Kidney (tissue), 14 donors: Measurements from ENCODE around the gene SF3A2. TPM values are rescaled to one million over a fixed set of nuclear protein-coding genes. Genes with fewer than 3 reads are reported as not detected.
A peak's percentile ranks its signal among the peaks of the same experiment; 100 is the strongest.

Source experiments
- DNase-seq, 5 donors: peaks; one replicate each; pipeline ENCODE4 v3.0.0-alpha.2; 2013 to 2020
- FAIRE-seq: peaks from 2 replicates; lab custom pipeline; 2012; peaks lifted over from hg19 to GRCh38; lab: Jason Lieb, UNC
- H3K27ac ChIP-seq, 2 donors: one replicate each; pipeline ENCODE4 v1.7.0; 2013; ENCODE audit warnings: low read depth in 2 of 2, low read length in 2 of 2, inconsistent platforms in 1 of 2
- H3K27me3 ChIP-seq: one replicate; pipeline ENCODE4 v1.7.1; 2013; ENCODE audit warnings: low read length, inconsistent platforms; ENCODE audit not compliant: control insufficient read depth, insufficient read depth
- H3K36me3 ChIP-seq, 3 donors: one replicate each; pipeline versions ENCODE4 v1.7.0 to v1.7.1; 2013; ENCODE audit warnings: low read length in 3 of 3, control low read depth in 1 of 3, inconsistent platforms in 1 of 3; ENCODE audit not compliant: insufficient read depth in 3 of 3, control insufficient read depth in 2 of 3
- H3K4me1 ChIP-seq, 3 donors: one replicate each; pipeline versions ENCODE4 v1.7.0 to v1.7.1; 2013; ENCODE audit warnings: low read length in 3 of 3, inconsistent platforms in 1 of 3, low read depth in 1 of 3; ENCODE audit not compliant: control insufficient read depth in 2 of 3, insufficient read depth in 2 of 3
- H3K4me3 ChIP-seq, 3 donors: one replicate each; pipeline versions ENCODE4 v1.7.0 to v1.8.1; 2013; ENCODE audit warnings: low read length in 3 of 3, control low read depth in 1 of 3, inconsistent platforms in 1 of 3
- H3K9ac ChIP-seq, 3 donors: one replicate each; pipeline versions ENCODE4 v1.7.0 to v1.7.1; 2013; ENCODE audit warnings: low read length in 3 of 3, control low read depth in 1 of 3, inconsistent platforms in 1 of 3
- H3K9me3 ChIP-seq, 3 donors: one replicate each; pipeline versions ENCODE4 v1.7.0 to v1.7.1; 2013; ENCODE audit warnings: low read length in 3 of 3, control low read depth in 1 of 3, inconsistent platforms in 1 of 3; ENCODE audit not compliant: control insufficient read depth in 2 of 3, insufficient read depth in 1 of 3
- intact Hi-C: fragments of 100-400 bp; cut with DNase I; formaldehyde crosslinking; loops from one replicate; pipeline ENCODE4 v1.11.1; 2022
- polyA plus RNA-seq: library from polyadenylated mRNA; stranded (reverse); fragments of 350-450 nt; fragmentation: Illumina TruSeq; extraction: RNeasy Lipid Tissue Mini Kit (QIAGEN cat#74804); gene quantifications from one replicate; pipeline ENCODE4 v1.2.3, GENCODE V29; 2014; ENCODE audit warnings: low read depth, low replicate concordance; ENCODE audit not compliant: insufficient read depth
- total RNA-seq: library from RNA; stranded (reverse); fragmentation: NEBNext Ultra II Directional; extraction: Animal tissue kit (Norgen Biotek cat#: 25700); gene quantifications from one replicate; pipeline ENCODE4 v1.2.1, GENCODE V29; 2021
- TF ChIP-seq, protein P1 (sequence below): IDR thresholded peaks from 3 replicates; pipeline ENCODE4 v1.5.1; 2012; ENCODE audit warnings: mild to moderate bottlenecking, moderate library complexity, borderline replicate concordance; ENCODE audit not compliant: insufficient read depth; ENCODE audit errors: extremely low read depth
- donor health status: control.
- donor health status: control.
- donor health status: control.
- donor health status: control.
- donor health status: control.
- donor health status: DM: yes; HTN: yes; CAD: no.
- donor health status: Normal renal cell carcinoma (clear cell type).

Gene SF3A2
- total and polyA plus RNA-seq, 2 donors from 2014 or later, result 25.7 to 64.1 TPM

DNA sequence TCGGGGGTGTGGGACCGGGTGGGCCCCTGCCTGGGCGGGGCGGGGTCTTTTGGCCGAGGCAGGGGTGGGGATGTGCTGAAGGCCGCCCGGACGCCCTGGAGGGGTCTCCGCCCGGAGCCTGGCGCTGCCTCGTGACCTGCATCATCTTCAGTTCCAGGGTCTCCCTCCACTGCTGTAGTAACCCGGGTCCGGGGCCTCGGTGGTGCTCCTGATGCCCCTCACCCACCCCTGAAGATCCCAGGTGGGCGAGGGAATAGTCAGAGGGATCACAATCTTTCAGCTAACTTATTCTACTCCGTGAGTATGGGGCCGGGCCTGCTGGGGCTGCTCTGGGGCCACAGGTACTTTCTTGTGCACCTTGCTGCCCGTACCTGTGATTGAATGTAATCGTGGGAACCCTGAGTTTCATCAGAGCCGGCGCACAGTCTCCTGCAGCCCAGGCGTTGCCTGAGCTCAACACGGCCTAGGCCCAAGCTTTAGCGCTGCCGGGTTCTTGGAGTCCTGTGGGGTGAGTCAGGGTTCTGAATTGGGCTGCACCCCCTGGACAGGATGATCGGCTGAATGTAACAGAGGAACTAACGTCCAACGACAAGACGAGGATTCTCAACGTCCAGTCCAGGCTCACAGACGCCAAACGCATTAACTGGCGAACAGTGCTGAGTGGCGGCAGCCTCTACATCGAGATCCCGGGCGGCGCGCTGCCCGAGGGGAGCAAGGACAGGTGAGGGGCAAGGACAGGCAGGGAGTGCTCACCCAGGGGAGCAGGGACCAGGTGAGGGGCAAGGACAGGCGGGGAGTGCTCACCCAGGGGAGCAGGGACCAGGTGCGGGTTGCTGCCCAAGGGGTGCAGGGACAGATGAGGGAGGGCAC is 34.8 kb downstream of the SF3A2 start:
- Histone ChIP-seq H3K9me3 (no peaks in the 10 kb centered on the region), H3K36me3 (peaks cover 0 to 14% (median 0%) of the 10 kb centered on the region in 3 donors), H3K4me1 (peaks cover 0 to 24% (median 4%) of the 10 kb centered on the region in 3 donors), H3K9ac (peak overlapping the region in 2 of 3 donors; percentile 52 to 86), H3K27ac (peak overlapping the region; percentile 83 to 98), H3K27me3 (no peaks in the 10 kb centered on the region), H3K4me3 (peak overlapping the region; percentile 39 to 90 (median 53))
- peak in 2 of 5 donors; percentile 65 to 82 for DNase-seq
- intact Hi-C loops, result no loop called here
- no peak for FAIRE-seq
- TF ChIP-seq, protein P1, sequence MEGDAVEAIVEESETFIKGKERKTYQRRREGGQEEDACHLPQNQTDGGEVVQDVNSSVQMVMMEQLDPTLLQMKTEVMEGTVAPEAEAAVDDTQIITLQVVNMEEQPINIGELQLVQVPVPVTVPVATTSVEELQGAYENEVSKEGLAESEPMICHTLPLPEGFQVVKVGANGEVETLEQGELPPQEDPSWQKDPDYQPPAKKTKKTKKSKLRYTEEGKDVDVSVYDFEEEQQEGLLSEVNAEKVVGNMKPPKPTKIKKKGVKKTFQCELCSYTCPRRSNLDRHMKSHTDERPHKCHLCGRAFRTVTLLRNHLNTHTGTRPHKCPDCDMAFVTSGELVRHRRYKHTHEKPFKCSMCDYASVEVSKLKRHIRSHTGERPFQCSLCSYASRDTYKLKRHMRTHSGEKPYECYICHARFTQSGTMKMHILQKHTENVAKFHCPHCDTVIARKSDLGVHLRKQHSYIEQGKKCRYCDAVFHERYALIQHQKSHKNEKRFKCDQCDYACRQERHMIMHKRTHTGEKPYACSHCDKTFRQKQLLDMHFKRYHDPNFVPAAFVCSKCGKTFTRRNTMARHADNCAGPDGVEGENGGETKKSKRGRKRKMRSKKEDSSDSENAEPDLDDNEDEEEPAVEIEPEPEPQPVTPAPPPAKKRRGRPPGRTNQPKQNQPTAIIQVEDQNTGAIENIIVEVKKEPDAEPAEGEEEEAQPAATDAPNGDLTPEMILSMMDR, result no peak

DNA sequence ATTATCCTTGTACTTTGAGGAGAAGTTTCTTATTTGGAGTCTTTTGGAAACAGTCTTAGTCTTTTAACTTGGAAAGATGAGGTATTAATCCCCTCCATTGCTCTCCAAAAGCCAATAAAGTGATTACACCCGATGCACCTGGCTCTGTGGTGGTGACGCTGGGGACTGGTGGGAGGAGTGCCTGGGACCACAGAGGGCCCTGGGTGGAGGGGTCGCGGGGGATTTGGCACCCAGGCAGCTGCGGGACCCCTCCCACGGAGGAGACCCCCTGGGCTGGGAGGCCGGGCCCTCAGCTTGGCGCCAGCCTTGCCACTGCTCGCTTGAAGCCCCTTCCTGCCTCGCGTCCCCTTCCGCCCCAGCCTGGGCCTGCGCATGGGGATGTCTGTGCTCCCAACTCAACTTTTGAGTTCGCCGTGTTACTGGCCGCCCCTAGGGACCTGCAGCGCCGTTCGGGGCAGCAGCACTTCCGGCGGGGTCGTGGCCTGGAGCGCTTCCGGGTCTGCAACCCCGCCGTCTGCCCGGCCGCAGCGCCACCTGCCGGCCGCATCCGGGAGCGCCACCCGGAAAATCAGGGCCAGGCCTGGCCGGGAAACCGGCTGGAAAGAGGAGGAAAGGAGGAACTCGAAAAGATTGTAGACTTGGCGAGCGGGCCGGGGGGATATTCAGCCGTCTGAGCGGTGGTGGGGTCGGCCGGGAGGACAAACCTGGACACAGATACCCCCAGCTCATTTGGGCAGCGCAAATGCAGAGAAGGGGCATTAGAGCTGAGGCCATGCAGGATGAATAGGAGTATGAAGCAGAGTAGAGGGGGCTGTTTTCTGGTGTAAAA is 36.9 kb downstream of the SF3A2 start:
- H3K36me3 ChIP-seq, result peaks cover 0 to 14% (median 0%) of the 10 kb centered on the region in 3 donors
- FAIRE-seq, result no peak
- intact Hi-C loops, result no loop called here
- peak; percentile 77 to 93 (median 87) for DNase-seq
- H3K9ac ChIP-seq, result peak overlapping the region in 1 of 3 donors; percentile 40
- H3K27me3 ChIP-seq, result no peaks in the 10 kb centered on the region
- H3K4me3 ChIP-seq, result peak overlapping the region in 1 of 3 donors; percentile 37
- H3K9me3 ChIP-seq, result no peaks in the 10 kb centered on the region
- peaks cover 0 to 20% (median 4%) of the 10 kb centered on the region in 3 donors for H3K4me1 ChIP-seq
- TF ChIP-seq, protein P1, result peak; percentile 90
- peak overlapping the region; percentile 43 to 47 for H3K27ac ChIP-seq

DNA sequence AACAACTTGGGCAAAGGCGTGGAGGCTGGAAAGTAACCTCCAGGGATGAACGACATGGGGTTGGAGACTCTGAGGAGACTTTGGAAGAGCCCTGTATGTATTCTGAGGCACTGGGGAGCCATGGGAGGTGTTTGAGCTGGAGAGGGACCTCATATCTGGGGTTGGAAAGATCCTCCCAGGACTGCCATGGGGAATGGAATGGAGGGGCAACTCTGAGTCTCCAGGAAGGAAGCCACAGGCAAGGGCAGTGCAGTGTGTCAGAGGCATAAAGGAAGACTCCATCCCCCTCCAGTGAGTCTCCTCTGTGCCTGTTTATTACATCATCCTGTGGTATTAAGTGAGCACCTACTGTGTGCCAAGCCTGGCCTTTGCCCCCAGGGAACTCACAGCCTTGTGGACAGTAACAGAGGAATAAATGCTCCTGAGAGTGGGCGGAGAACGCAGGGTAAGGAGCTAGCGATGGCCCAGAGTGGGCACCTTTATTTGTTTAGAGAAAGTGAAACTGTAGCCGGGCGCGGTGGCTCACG is 37.6 kb downstream of the SF3A2 start:
- DNase-seq, result no peak
- H3K27me3 ChIP-seq, result no peaks in the 10 kb centered on the region
- H3K9me3 ChIP-seq, result no peaks in the 10 kb centered on the region
- FAIRE-seq, result no peak
- TF ChIP-seq, protein P1, result no peak
- H3K9ac ChIP-seq, result no peak overlapping the region
- H3K27ac ChIP-seq, result peak overlapping the region in 1 of 2 donors; percentile 3
- no peak overlapping the region for H3K4me3 ChIP-seq
- peaks cover 0 to 20% (median 4%) of the 10 kb centered on the region in 3 donors for H3K4me1 ChIP-seq
- H3K36me3 ChIP-seq, result peaks cover 0 to 14% (median 0%) of the 10 kb centered on the region in 3 donors
- intact Hi-C loops, result no loop called here
